A549 (cell line): Measurements from ENCODE around the gene PPIF. TPM values are rescaled to one million over a fixed set of nuclear protein-coding genes. Genes with fewer than 3 reads are reported as not detected.

ENCODE experiments used
- ATAC-seq, 2 experiments: fragments of 200-7000 bp in 1 of 2; fragments of >200 bp in 1 of 2; cut with Nextera tagmentation in 1 of 2; cut with Tn5 transposase in 1 of 2; 3 replicates each; pipeline versions ENCODE4 v1.8.0 to v1.9.1; 2018 to 2020; ENCODE audit warnings: mild to moderate bottlenecking in 1 of 2, moderate library complexity in 1 of 2
- CTCF ChIA-PET: fragments of 300-600 bp; sonication (Branson Sonifier 250); formaldehyde crosslinking; extraction: SDS; loops from one replicate; lab custom pipeline; 2021; ENCODE audit warnings: antibody characterized with exemption, inconsistent platforms; lab: Yijun Ruan, JAX
- POLR2A ChIA-PET: fragments of 350-600 bp; formaldehyde crosslinking; extraction: SDS; loops from one replicate; lab custom pipeline; 2021; ENCODE audit warnings: antibody characterized with exemption, inconsistent platforms; lab: Yijun Ruan, JAX
- DNase-seq, 2 experiments: peaks; one replicate each; pipeline versions ENCODE4 v3.0.0 to v3.0.0-alpha.2; 2011 to 2016; ENCODE audit warnings: low read depth in 1 of 2, low spot score in 1 of 2
- FAIRE-seq: peaks from 2 replicates; lab custom pipeline; 2011; peaks lifted over from hg19 to GRCh38; lab: Jason Lieb, UNC
- H3K27ac ChIP-seq, 2 experiments: fragments of >200 bp; sonication (Bioruptor Twin); formaldehyde crosslinking; 3 replicates each; pipeline ENCODE4 v1.5.1; 2016 to 2017
- H3K4me1 ChIP-seq: fragments of >200 bp; sonication (Bioruptor Twin); formaldehyde crosslinking; 3 replicates; pipeline ENCODE4 v1.6.1; 2016
- H3K4me2 ChIP-seq: fragments of >200 bp; sonication (Bioruptor Twin); formaldehyde crosslinking; 3 replicates; pipeline ENCODE4 v1.6.1; 2016
- H3K4me3 ChIP-seq: fragments of >200 bp; sonication (Bioruptor Twin); formaldehyde crosslinking; 3 replicates; pipeline ENCODE4 v1.5.1; 2016
- H3K9me3 ChIP-seq: fragments of >200 bp; sonication (Bioruptor Twin); formaldehyde crosslinking; 3 replicates; pipeline ENCODE4 v1.6.1; 2016
- CBX2 ChIP-seq: fragments of 200-600 bp; sonication (generic); IDR thresholded peaks from 2 replicates; pipeline ENCODE4 v1.6.1; 2016; ENCODE audit warnings: low read depth, mild to moderate bottlenecking, borderline replicate concordance
- CBX8 ChIP-seq: fragments of 200-600 bp; sonication (generic); IDR thresholded peaks from 2 replicates; pipeline ENCODE4 v1.6.1; 2016
- ESRRA ChIP-seq: fragments of 150-350 bp; IDR thresholded peaks from 2 replicates; pipeline ENCODE4 v1.6.1; 2014; ENCODE audit warnings: mild to moderate bottlenecking, low read length, borderline replicate concordance
- FOXS1 ChIP-seq: fragments of 250-450 bp; sonication (Bioruptor Pico); IDR thresholded peaks from 2 replicates; pipeline ENCODE4 v1.5.0; 2020; ENCODE audit warnings: mild to moderate bottlenecking, moderate library complexity
- JUNB ChIP-seq: fragments of >200 bp; sonication (Bioruptor Twin); formaldehyde crosslinking; IDR thresholded peaks from 2 replicates; pipeline ENCODE4 v1.6.1; 2016
- NPAS2 ChIP-seq: fragments of 250-450 bp; sonication (Bioruptor Pico); IDR thresholded peaks from 2 replicates; pipeline ENCODE4 v1.8.0; 2022; ENCODE audit warnings: mild to moderate bottlenecking, moderate library complexity, borderline replicate concordance
- POLR2AphosphoS2 ChIP-seq: conservative IDR thresholded peaks from 2 replicates; pipeline ENCODE4 v1.6.1; 2012; ENCODE audit warnings: low read length, improper control_type of control experiment, inconsistent platforms
- SREBF2 ChIP-seq: fragments of 450-650 bp; IDR thresholded peaks from 2 replicates; pipeline ENCODE4 v1.6.1; 2014; ENCODE audit warnings: mild to moderate bottlenecking, moderate library complexity
- TFCP2L1 ChIP-seq: fragments of 250-450 bp; sonication (Bioruptor Pico); IDR thresholded peaks from 2 replicates; pipeline ENCODE4 v1.5.0; 2021; ENCODE audit warnings: mild to moderate bottlenecking
- ZFP36 ChIP-seq: fragments of 450-650 bp; IDR thresholded peaks from 2 replicates; pipeline ENCODE4 v1.6.1; 2014; ENCODE audit warnings: borderline replicate concordance; ENCODE audit not compliant: partially characterized antibody
- ZNF302 ChIP-seq: fragments of 250-450 bp; sonication (Bioruptor Pico); IDR thresholded peaks from 2 replicates; pipeline ENCODE4 v1.9.0; 2021; ENCODE audit warnings: inconsistent platforms, mild to moderate bottlenecking, moderate library complexity
- ZSCAN20 ChIP-seq: fragments of 250-450 bp; sonication (Bioruptor Pico); IDR thresholded peaks from 2 replicates; pipeline ENCODE4 v1.8.0; 2022; ENCODE audit warnings: mild to moderate bottlenecking, moderate library complexity
- WGBS: methylation state at CpG from one replicate; pipeline ENCODE4 v1.1.6; 2017; ENCODE audit errors: missing lambda C conversion rate; 5-methylcytosine and 5-hydroxymethylcytosine counted together
- polyA plus RNA-seq, 4 experiments: library from polyadenylated mRNA; depleted of rRNA in 3 of 4; stranded (reverse); fragments of >200 nt; fragmentation: RNase III in 1 of 4; extraction: RNeasy Plus Mini Kit Qiagen cat#74134 plus additional on column Dnase treatment in 1 of 4; gene quantifications; 2 replicates in 3 of 4; 3 replicates in 1 of 4; pipeline ENCODE4 v1.2.3, GENCODE V29; 2011 to 2017
- TF ChIP-seq, protein P1 (sequence below): IDR thresholded peaks from 2 replicates; pipeline ENCODE4 v1.6.1; 2012
- TF ChIP-seq, protein P2 (sequence below): fragments of >200 bp; sonication (Bioruptor Twin); formaldehyde crosslinking; IDR thresholded peaks from 3 replicates; pipeline ENCODE4 v1.6.1; 2016
- TF ChIP-seq, protein P3 (sequence below): fragments of >200 bp; sonication (Bioruptor Twin); formaldehyde crosslinking; IDR thresholded peaks from 3 replicates; pipeline ENCODE4 v1.5.1; 2016

Gene PPIF
- polyA plus RNA-seq, 2 of the 4 experiments (the other 2 are of a cell fraction), result 44.8 to 75.0 TPM

DNA sequence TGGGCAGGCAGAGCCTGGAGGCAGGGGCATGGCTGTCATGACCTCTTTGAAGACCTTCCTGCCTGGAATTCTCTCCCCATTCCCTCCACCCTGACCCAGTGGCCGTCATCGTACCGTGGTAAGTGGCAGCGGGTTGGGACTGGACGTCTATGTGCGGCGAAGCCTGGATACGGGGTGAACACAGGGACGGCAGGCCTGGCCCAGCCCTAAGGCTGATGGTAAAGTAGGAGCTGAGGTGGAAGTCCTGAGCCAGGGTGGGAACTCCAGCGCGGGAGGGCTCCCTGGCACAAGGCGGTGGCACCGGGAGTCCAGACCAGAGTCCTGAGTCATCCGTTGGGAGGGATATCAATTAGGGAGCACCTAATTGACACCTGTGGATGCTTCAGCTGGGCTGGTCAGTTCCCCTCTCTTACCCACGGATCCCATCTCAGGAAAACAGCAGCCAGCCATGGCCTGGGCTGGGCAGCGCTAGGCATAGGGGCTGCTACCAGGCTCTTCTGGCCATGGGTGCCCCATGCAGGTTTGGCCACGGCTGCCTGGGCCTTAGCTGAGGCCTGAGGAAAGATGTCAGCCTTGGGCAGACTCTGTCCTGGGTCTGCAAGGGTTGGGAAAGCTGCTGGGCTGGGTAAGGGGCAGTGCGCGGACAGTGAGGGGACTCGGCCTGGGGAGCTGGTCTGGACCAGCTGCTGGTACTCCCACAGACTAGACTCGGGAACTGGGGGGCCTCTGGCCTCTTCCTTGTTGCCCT is 3.3 kb downstream of the PPIF start:
- no peak for ATAC-seq
- Histone ChIP-seq H3K4me3 (no peak overlapping the region), H3K4me2 (no peak overlapping the region), H3K27ac (no peak overlapping the region), H3K4me1 (peaks cover 18% of the 10 kb centered on the region), H3K9me3 (no peaks in the 10 kb centered on the region)
- WGBS, result 89% methylated on average over 16 of the region's 21 CpGs
- CTCF ChIA-PET, result interaction anchor here (1.5 kb wide), 1 partner anchor 24 kb away, joined by 6 read pairs; no protein-coding TSS in a partner anchor
- no peak for FAIRE-seq
- POLR2A ChIA-PET, result no interaction called here
- TF ChIP-seq SREBF2 (no peak), CBX8 (no peak), ZFP36 (no peak), JUNB (no peak), ZNF302 (CRISPR knock-in tag) (no peak), ESRRA (no peak), CBX2 (no peak), TFCP2L1 (CRISPR knock-in tag) (no peak)
- TF ChIP-seq, protein P1, sequence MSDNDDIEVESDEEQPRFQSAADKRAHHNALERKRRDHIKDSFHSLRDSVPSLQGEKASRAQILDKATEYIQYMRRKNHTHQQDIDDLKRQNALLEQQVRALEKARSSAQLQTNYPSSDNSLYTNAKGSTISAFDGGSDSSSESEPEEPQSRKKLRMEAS, result no peak
- TF ChIP-seq, protein P2, sequence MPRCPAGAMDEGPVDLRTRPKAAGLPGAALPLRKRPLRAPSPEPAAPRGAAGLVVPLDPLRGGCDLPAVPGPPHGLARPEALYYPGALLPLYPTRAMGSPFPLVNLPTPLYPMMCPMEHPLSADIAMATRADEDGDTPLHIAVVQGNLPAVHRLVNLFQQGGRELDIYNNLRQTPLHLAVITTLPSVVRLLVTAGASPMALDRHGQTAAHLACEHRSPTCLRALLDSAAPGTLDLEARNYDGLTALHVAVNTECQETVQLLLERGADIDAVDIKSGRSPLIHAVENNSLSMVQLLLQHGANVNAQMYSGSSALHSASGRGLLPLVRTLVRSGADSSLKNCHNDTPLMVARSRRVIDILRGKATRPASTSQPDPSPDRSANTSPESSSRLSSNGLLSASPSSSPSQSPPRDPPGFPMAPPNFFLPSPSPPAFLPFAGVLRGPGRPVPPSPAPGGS, result no peak
- no peak for DNase-seq

DNA sequence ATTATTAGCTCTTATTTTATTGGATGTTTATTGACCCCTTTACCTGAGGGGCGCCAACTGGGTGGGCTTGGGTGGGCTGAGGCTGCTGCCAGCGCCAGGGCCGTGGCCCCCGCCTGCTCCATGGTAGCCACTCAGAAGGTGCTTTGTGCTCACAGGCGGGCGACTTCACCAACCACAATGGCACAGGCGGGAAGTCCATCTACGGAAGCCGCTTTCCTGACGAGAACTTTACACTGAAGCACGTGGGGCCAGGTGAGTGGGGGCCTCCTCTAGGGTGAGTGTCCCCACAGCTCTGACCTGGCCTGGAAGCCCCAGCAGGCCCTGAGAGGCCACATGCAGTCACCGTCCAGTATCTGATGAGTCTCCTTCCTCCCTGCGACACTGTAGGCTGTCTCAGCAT is 4.1 kb downstream of the PPIF start:
- H3K27ac ChIP-seq, result no peak overlapping the region
- FAIRE-seq, result no peak
- TF ChIP-seq NPAS2 (CRISPR knock-in tag) (no peak), ZSCAN20 (no peak), FOXS1 (CRISPR knock-in tag) (no peak), ZFP36 (no peak)
- TF ChIP-seq, all 56 proteins: peak for 0
- Histone ChIP-seq H3K4me1 (peaks cover 18% of the 10 kb centered on the region), H3K4me3 (no peak overlapping the region), H3K4me2 (no peak overlapping the region), H3K9me3 (no peaks in the 10 kb centered on the region)
- ChIA-PET POLR2A (no interaction called here), CTCF (no interaction called here)
- no peak for ATAC-seq
- DNase-seq, result no peak
- 93% methylated on average over 7 of the region's 13 CpGs for WGBS

DNA sequence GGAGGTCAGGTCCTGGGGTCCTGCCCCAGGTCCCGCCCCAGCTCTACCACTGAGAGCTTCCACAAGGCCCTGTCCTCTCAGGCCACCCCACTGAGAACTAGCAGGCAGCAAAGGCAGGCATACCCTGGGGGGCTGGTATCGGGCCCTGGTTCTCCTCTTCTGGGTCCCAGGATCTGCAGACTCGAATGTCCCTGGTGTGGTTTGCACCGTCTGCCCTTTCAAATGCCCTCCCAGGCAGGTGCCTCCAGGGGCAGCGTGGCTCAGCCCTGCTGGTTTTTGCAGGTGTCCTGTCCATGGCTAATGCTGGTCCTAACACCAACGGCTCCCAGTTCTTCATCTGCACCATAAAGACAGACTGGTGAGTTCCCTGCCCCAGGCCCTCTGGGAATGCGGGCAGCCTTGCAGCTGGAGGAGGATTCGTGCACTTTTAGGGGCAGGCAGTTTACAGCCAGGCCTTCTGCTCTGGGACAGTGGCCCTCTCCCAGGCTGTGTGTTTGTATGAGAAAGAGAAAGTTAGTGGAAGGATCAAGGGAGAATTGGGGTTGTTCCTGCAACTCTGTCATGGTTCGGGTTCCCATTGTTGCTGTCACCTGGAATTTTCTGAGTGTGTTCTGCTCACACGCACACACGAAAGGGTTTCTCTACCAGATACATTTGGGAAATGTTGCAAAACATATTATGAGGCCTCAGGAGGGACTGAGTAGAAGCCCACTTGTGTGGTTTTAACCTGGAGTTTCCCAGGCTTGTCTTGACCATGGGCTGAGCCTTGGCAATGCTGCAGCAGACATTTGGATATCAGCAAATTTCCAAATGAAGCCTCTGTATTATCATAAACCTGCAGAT is 5.0 kb downstream of the PPIF start:
- POLR2A ChIA-PET, result no interaction called here
- Histone ChIP-seq H3K4me3 (no peak overlapping the region), H3K27ac (no peak overlapping the region), H3K9me3 (no peaks in the 10 kb centered on the region), H3K4me1 (peaks cover 14% of the 10 kb centered on the region; the same call in 2 of the 3 replicates), H3K4me2 (no peak overlapping the region)
- CTCF ChIA-PET, result no interaction called here
- WGBS, result 85% methylated on average over 11 of the region's 11 CpGs
- TF ChIP-seq TFCP2L1 (CRISPR knock-in tag) (no peak), POLR2AphosphoS2 (0 out of 2 replicates have a peak, but pooled peaks have one; percentile 20), ZNF302 (CRISPR knock-in tag) (no peak)
- TF ChIP-seq, protein P3, sequence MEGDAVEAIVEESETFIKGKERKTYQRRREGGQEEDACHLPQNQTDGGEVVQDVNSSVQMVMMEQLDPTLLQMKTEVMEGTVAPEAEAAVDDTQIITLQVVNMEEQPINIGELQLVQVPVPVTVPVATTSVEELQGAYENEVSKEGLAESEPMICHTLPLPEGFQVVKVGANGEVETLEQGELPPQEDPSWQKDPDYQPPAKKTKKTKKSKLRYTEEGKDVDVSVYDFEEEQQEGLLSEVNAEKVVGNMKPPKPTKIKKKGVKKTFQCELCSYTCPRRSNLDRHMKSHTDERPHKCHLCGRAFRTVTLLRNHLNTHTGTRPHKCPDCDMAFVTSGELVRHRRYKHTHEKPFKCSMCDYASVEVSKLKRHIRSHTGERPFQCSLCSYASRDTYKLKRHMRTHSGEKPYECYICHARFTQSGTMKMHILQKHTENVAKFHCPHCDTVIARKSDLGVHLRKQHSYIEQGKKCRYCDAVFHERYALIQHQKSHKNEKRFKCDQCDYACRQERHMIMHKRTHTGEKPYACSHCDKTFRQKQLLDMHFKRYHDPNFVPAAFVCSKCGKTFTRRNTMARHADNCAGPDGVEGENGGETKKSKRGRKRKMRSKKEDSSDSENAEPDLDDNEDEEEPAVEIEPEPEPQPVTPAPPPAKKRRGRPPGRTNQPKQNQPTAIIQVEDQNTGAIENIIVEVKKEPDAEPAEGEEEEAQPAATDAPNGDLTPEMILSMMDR, result no peak
- TF ChIP-seq, protein P2, result no peak
- FAIRE-seq (no peak), ATAC-seq (no peak), DNase-seq (no peak)
